ENCODE measurements around the gene BEX3. TPM values are rescaled to one million over a fixed set of nuclear protein-coding genes. Genes with fewer than 3 reads are reported as not detected.
"Not testable (repeated sequence)": the region's sequence is repeated elsewhere in the genome, so short reads cannot be mapped to it uniquely, and the experiment has no call there.

BEX3 gene
- total and polyA plus RNA-seq, 4 donors, result 64.8 to 237 (median 142) TPM

- intact Hi-C loops (cut with DNase I), result no loop called here
- 0 to 25% methylated on average over 18 of the region's 18 CpGs for WGBS, 2 donors
- peak within 1 kb of the TSS; percentile 36 to 92 for H3K27ac ChIP-seq (ENCODE audit: low read depth in 1 of 2, low read length in 2 of 2)
- peak; percentile 77 to 82 for DNase-seq
- H3K4me1 ChIP-seq (ENCODE audit: control insufficient read depth in 1 of 2, insufficient read depth in 2 of 2, low read length in 2 of 2), result no peaks in the 10 kb centered on the region
- H3K27me3 ChIP-seq (ENCODE audit: control insufficient read depth in 1 of 2, insufficient read depth in 2 of 2, low read length in 1 of 2), result no peaks in the 10 kb centered on the region
- H3K9me3 ChIP-seq (ENCODE audit: control insufficient read depth, low read length), result no peaks in the 10 kb centered on the region
- no peaks in the 10 kb centered on the region for H3K36me3 ChIP-seq (ENCODE audit: control insufficient read depth in 1 of 2, insufficient read depth in 2 of 2, low read length in 1 of 2)
- ATAC-seq (ENCODE audit: low FRiP score), result peak; percentile 95
- H3K4me3 ChIP-seq (ENCODE audit: low read length in 2 of 2), result peak within 1 kb of the TSS; percentile 23 to 91
Measured at GRCh38 chrX:103356130-103356798, 20.1 kb upstream of the BEX3 start, which contains the start of gene TCEAL9. TSS of gene TCEAL9 (plus strand) at chrX:103356506. CDS start at chrX:103357685, 1,179 bp downstream.

- WGBS, 2 donors, result 1 to 21% methylated on average over 13 of the region's 13 CpGs
- Histone ChIP-seq H3K27ac (ENCODE audit: low read depth in 1 of 2, low read length in 2 of 2) (peak overlapping the region; percentile 36 to 92), H3K36me3 (ENCODE audit: control insufficient read depth in 1 of 2, insufficient read depth in 2 of 2, low read length in 1 of 2) (no peaks in the 10 kb centered on the region), H3K27me3 (ENCODE audit: control insufficient read depth in 1 of 2, insufficient read depth in 2 of 2, low read length in 1 of 2) (no peaks in the 10 kb centered on the region), H3K9me3 (ENCODE audit: control insufficient read depth, low read length) (no peaks in the 10 kb centered on the region), H3K4me3 (ENCODE audit: low read length in 2 of 2) (peak overlapping the region; percentile 23 to 91), H3K4me1 (ENCODE audit: control insufficient read depth in 1 of 2, insufficient read depth in 2 of 2, low read length in 2 of 2) (no peaks in the 10 kb centered on the region)
- peak; percentile 80 for ATAC-seq (ENCODE audit: low FRiP score)
- DNase-seq, result no peak
- intact Hi-C loops (cut with DNase I), result no loop called here
Measured at GRCh38 chrX:103356858-103357257, 19.5 kb upstream of the BEX3 start.

GRCh38 chrX:103357871-103358270, 18.5 kb upstream of the BEX3 start:
- intact Hi-C loops (cut with DNase I), result no loop called here
- Histone ChIP-seq H3K36me3 (ENCODE audit: control insufficient read depth in 1 of 2, insufficient read depth in 2 of 2, low read length in 1 of 2) (no peaks in the 10 kb centered on the region), H3K4me3 (ENCODE audit: low read length in 2 of 2) (peak overlapping the region in 1 of 2 donors; percentile 91), H3K27me3 (ENCODE audit: control insufficient read depth in 1 of 2, insufficient read depth in 2 of 2, low read length in 1 of 2) (no peaks in the 10 kb centered on the region), H3K4me1 (ENCODE audit: control insufficient read depth in 1 of 2, insufficient read depth in 2 of 2, low read length in 2 of 2) (no peaks in the 10 kb centered on the region), H3K27ac (ENCODE audit: low read depth in 1 of 2, low read length in 2 of 2) (no peak overlapping the region), H3K9me3 (ENCODE audit: control insufficient read depth, low read length) (no peaks in the 10 kb centered on the region)
- no peak for DNase-seq
- 88 to 90% methylated on average over 2 of the region's 2 CpGs for WGBS, 2 donors
- no peak for ATAC-seq (ENCODE audit: low FRiP score)

GRCh38 chrX:103359605-103360004, 16.7 kb upstream of the BEX3 start:
- not testable (repeated sequence) for H3K27ac ChIP-seq (ENCODE audit: low read depth in 1 of 2, low read length in 2 of 2); H3K4me3 ChIP-seq (ENCODE audit: low read length in 2 of 2); ATAC-seq (ENCODE audit: low FRiP score); H3K4me1 ChIP-seq (ENCODE audit: control insufficient read depth in 1 of 2, insufficient read depth in 2 of 2, low read length in 2 of 2); H3K27me3 ChIP-seq (ENCODE audit: control insufficient read depth in 1 of 2, insufficient read depth in 2 of 2, low read length in 1 of 2); H3K9me3 ChIP-seq (ENCODE audit: control insufficient read depth, low read length); H3K36me3 ChIP-seq (ENCODE audit: control insufficient read depth in 1 of 2, insufficient read depth in 2 of 2, low read length in 1 of 2); DNase-seq
- intact Hi-C loops (cut with DNase I), result loop anchor here in 1 of 2 donors (5.0 kb wide), 1 partner anchor 43 kb away; no protein-coding TSS in a partner anchor
- WGBS, 2 donors, result 90 to 95% methylated on average over 3 of the region's 3 CpGs

- 59 to 86% methylated on average over 2 of the region's 2 CpGs for WGBS, 2 donors
- Histone ChIP-seq H3K4me3 (ENCODE audit: low read length in 2 of 2) (no peak overlapping the region), H3K27me3 (ENCODE audit: control insufficient read depth in 1 of 2, insufficient read depth in 2 of 2, low read length in 1 of 2) (no peaks in the 10 kb centered on the region), H3K9me3 (ENCODE audit: control insufficient read depth, low read length) (no peaks in the 10 kb centered on the region), H3K27ac (ENCODE audit: low read depth in 1 of 2, low read length in 2 of 2) (no peak overlapping the region), H3K36me3 (ENCODE audit: control insufficient read depth in 1 of 2, insufficient read depth in 2 of 2, low read length in 1 of 2) (no peaks in the 10 kb centered on the region), H3K4me1 (ENCODE audit: control insufficient read depth in 1 of 2, insufficient read depth in 2 of 2, low read length in 2 of 2) (no peaks in the 10 kb centered on the region)
- DNase-seq, result no peak
- ATAC-seq (ENCODE audit: low FRiP score), result no peak
- intact Hi-C loops (cut with DNase I), result loop anchor here in 1 of 2 donors (5.0 kb wide), 1 partner anchor 42 kb away; no protein-coding TSS in a partner anchor
Measured at GRCh38 chrX:103360092-103360491, 16.2 kb upstream of the BEX3 start.

- Histone ChIP-seq H3K27ac (ENCODE audit: low read depth in 1 of 2, low read length in 2 of 2) (no peak overlapping the region), H3K36me3 (ENCODE audit: control insufficient read depth in 1 of 2, insufficient read depth in 2 of 2, low read length in 1 of 2) (no peaks in the 10 kb centered on the region), H3K4me1 (ENCODE audit: control insufficient read depth in 1 of 2, insufficient read depth in 2 of 2, low read length in 2 of 2) (no peaks in the 10 kb centered on the region), H3K27me3 (ENCODE audit: control insufficient read depth in 1 of 2, insufficient read depth in 2 of 2, low read length in 1 of 2) (no peaks in the 10 kb centered on the region), H3K9me3 (ENCODE audit: control insufficient read depth, low read length) (no peaks in the 10 kb centered on the region), H3K4me3 (ENCODE audit: low read length in 2 of 2) (no peak overlapping the region)
- intact Hi-C loops (cut with DNase I), result loop anchor here in 1 of 2 donors (5.0 kb wide), 1 partner anchor 41 kb away; no protein-coding TSS in a partner anchor
- ATAC-seq (ENCODE audit: low FRiP score) (no peak), DNase-seq (no peak)
- 50 to 58% methylated on average over 2 of the region's 2 CpGs for WGBS, 2 donors
Measured at GRCh38 chrX:103360916-103361315, 15.4 kb upstream of the BEX3 start.

GRCh38 chrX:103361798-103362197, 14.5 kb upstream of the BEX3 start:
- intact Hi-C loops (cut with DNase I), result loop anchor here in 1 of 2 donors (5.0 kb wide), 1 partner anchor 41 kb away; no protein-coding TSS in a partner anchor
- Histone ChIP-seq H3K4me3 (ENCODE audit: low read length in 2 of 2) (no peak overlapping the region), H3K4me1 (ENCODE audit: control insufficient read depth in 1 of 2, insufficient read depth in 2 of 2, low read length in 2 of 2) (no peaks in the 10 kb centered on the region), H3K36me3 (ENCODE audit: control insufficient read depth in 1 of 2, insufficient read depth in 2 of 2, low read length in 1 of 2) (no peaks in the 10 kb centered on the region), H3K27me3 (ENCODE audit: control insufficient read depth in 1 of 2, insufficient read depth in 2 of 2, low read length in 1 of 2) (no peaks in the 10 kb centered on the region), H3K9me3 (ENCODE audit: control insufficient read depth, low read length) (no peaks in the 10 kb centered on the region), H3K27ac (ENCODE audit: low read depth in 1 of 2, low read length in 2 of 2) (no peak overlapping the region)
- DNase-seq (no peak), ATAC-seq (ENCODE audit: low FRiP score) (no peak)
- 33 to 43% methylated on average over 1 of the region's 1 CpG for WGBS, 2 donors

GRCh38 chrX:103362474-103362873, 13.9 kb upstream of the BEX3 start:
- no peaks in the 10 kb centered on the region for H3K9me3 ChIP-seq (ENCODE audit: control insufficient read depth, low read length)
- no peaks in the 10 kb centered on the region for H3K27me3 ChIP-seq (ENCODE audit: control insufficient read depth in 1 of 2, insufficient read depth in 2 of 2, low read length in 1 of 2)
- ATAC-seq (ENCODE audit: low FRiP score) (no peak), DNase-seq (no peak)
- H3K27ac ChIP-seq (ENCODE audit: low read depth in 1 of 2, low read length in 2 of 2), result no peak overlapping the region
- no peaks in the 10 kb centered on the region for H3K4me1 ChIP-seq (ENCODE audit: control insufficient read depth in 1 of 2, insufficient read depth in 2 of 2, low read length in 2 of 2)
- intact Hi-C loops (cut with DNase I), result loop anchor here in 1 of 2 donors (5.0 kb wide), 1 partner anchor 40 kb away; no protein-coding TSS in a partner anchor
- WGBS, 2 donors, result 33% methylated on average over 1 of the region's 1 CpG
- no peak overlapping the region for H3K4me3 ChIP-seq (ENCODE audit: low read length in 2 of 2)
- no peaks in the 10 kb centered on the region for H3K36me3 ChIP-seq (ENCODE audit: control insufficient read depth in 1 of 2, insufficient read depth in 2 of 2, low read length in 1 of 2)

- Histone ChIP-seq H3K36me3 (ENCODE audit: control insufficient read depth in 1 of 2, insufficient read depth in 2 of 2, low read length in 1 of 2) (no peaks in the 10 kb centered on the region), H3K27me3 (ENCODE audit: control insufficient read depth in 1 of 2, insufficient read depth in 2 of 2, low read length in 1 of 2) (no peaks in the 10 kb centered on the region), H3K4me3 (ENCODE audit: low read length in 2 of 2) (no peak overlapping the region), H3K9me3 (ENCODE audit: control insufficient read depth, low read length) (no peaks in the 10 kb centered on the region), H3K4me1 (ENCODE audit: control insufficient read depth in 1 of 2, insufficient read depth in 2 of 2, low read length in 2 of 2) (no peaks in the 10 kb centered on the region), H3K27ac (ENCODE audit: low read depth in 1 of 2, low read length in 2 of 2) (no peak overlapping the region)
- no peak for DNase-seq
- 75 to 86% methylated on average over 2 of the region's 2 CpGs for WGBS, 2 donors
- no peak for ATAC-seq (ENCODE audit: low FRiP score)
- intact Hi-C loops (cut with DNase I), result loop anchor here in 1 of 2 donors (5.0 kb wide), 1 partner anchor 39 kb away; no protein-coding TSS in a partner anchor
Measured at GRCh38 chrX:103363046-103363445, 13.3 kb upstream of the BEX3 start.
